OCI-LY3 (cell line): ENCODE results near the gene DNAAF2.

Experiments
- H2AFZ ChIP-seq: fragments of 200-600, 300-600 bp; shearing (Covaris generic); 2 replicates; pipeline ENCODE4 v1.6.0; 2014; ENCODE audit warnings: antibody characterized with exemption, low read depth, low read length
- H3K27ac ChIP-seq: fragments of 200-600, 300-600 bp; sonication (generic); 2 replicates; pipeline ENCODE4 v1.5.1; 2014; ENCODE audit warnings: mild to moderate bottlenecking, low read length, moderate library complexity, mixed read lengths
- H3K27me3 ChIP-seq: fragments of 200-600, 300-600 bp; sonication (generic); 2 replicates; pipeline ENCODE4 v1.6.1; 2014; ENCODE audit warnings: low read depth, low read length, mixed read lengths
- H3K36me3 ChIP-seq: fragments of 200-600, 300-600 bp; sonication (generic); replicated peaks from 2 replicates; pipeline ENCODE3; 2014; ENCODE audit warnings: low read depth, low read length, mixed read lengths
- H3K4me1 ChIP-seq: fragments of 300-600, 200-600 bp; sonication (generic); 2 replicates; pipeline ENCODE4 v1.6.1; 2014; ENCODE audit warnings: low read length, mixed read lengths
- H3K4me2 ChIP-seq: fragments of 200-600, 300-600 bp; sonication (generic); 2 replicates; pipeline ENCODE4 v1.6.1; 2014; ENCODE audit warnings: low read length, mixed read lengths
- H3K4me3 ChIP-seq: fragments of 300-600, 200-600 bp; sonication (generic); 2 replicates; pipeline ENCODE4 v1.5.1; 2014; ENCODE audit warnings: antibody characterized with exemption, mild to moderate bottlenecking, low read length, moderate library complexity
- H3K79me2 ChIP-seq: fragments of 300-600, 200-600 bp; shearing (Covaris generic); 2 replicates; pipeline ENCODE4 v1.6.1; 2014; ENCODE audit warnings: mild to moderate bottlenecking, low read length, mixed read lengths
- H3K9ac ChIP-seq: fragments of 300-600, 200-600 bp; shearing (Covaris generic); 2 replicates; pipeline ENCODE4 v1.6.0; 2014; ENCODE audit warnings: mild to moderate bottlenecking, low read length, moderate library complexity
- H3K9me3 ChIP-seq: fragments of 200-600, 300-600 bp; shearing (Covaris generic); 2 replicates; pipeline ENCODE4 v1.6.1; 2014; ENCODE audit warnings: low read length, mixed read lengths; ENCODE audit not compliant: insufficient read depth
- H4K20me1 ChIP-seq: fragments of 200-600, 300-600 bp; sonication (generic); 2 replicates; pipeline ENCODE4 v1.6.1; 2016; ENCODE audit warnings: low read length, mixed read lengths; ENCODE audit not compliant: insufficient read depth
- CTCF ChIP-seq: fragments of 200-600, 300-600 bp; sonication (generic); IDR thresholded peaks from 2 replicates; pipeline ENCODE4 v1.5.1; 2014; ENCODE audit warnings: antibody characterized with exemption, low read length, low read depth
- EZH2phosphoT487 ChIP-seq: fragments of 200-600 bp; shearing (Covaris generic); IDR thresholded peaks from 2 replicates; pipeline ENCODE4 v1.6.1; 2018; ENCODE audit warnings: antibody characterized with exemption, mixed run types, low read depth

DNAAF2 gene

GRCh38 chr14:49579841-49580240, 55.2 kb downstream of the DNAAF2 start:
- H3K9ac ChIP-seq, result no peak overlapping the region
- H3K36me3 ChIP-seq, result peaks cover 62% of the 10 kb centered on the region
- peaks cover 53% of the 10 kb centered on the region for H4K20me1 ChIP-seq
- peaks cover 63% of the 10 kb centered on the region for H3K79me2 ChIP-seq
- H3K27ac ChIP-seq, result no peak overlapping the region
- H3K4me2 ChIP-seq, result no peak overlapping the region
- TF ChIP-seq CTCF, result no peak
- no peak for TF ChIP-seq EZH2phosphoT487
- H2AFZ ChIP-seq, result no peak overlapping the region
- H3K9me3 ChIP-seq, result no peaks in the 10 kb centered on the region
- H3K27me3 ChIP-seq, result no peaks in the 10 kb centered on the region
- H3K4me1 ChIP-seq, result peaks cover 13% of the 10 kb centered on the region
- no peak overlapping the region for H3K4me3 ChIP-seq

GRCh38 chr14:49578141-49578540, 56.9 kb downstream of the DNAAF2 start:
- H2AFZ ChIP-seq, result no peak overlapping the region
- H3K27ac ChIP-seq, result no peak overlapping the region
- H3K9me3 ChIP-seq, result no peaks in the 10 kb centered on the region
- peaks cover 46% of the 10 kb centered on the region for H3K79me2 ChIP-seq
- H3K27me3 ChIP-seq, result no peaks in the 10 kb centered on the region
- H3K4me3 ChIP-seq, result no peak overlapping the region
- no peak overlapping the region for H3K4me2 ChIP-seq
- peaks cover 36% of the 10 kb centered on the region for H4K20me1 ChIP-seq
- no peak for TF ChIP-seq CTCF
- no peak for TF ChIP-seq EZH2phosphoT487
- no peak overlapping the region for H3K9ac ChIP-seq
- no peaks in the 10 kb centered on the region for H3K4me1 ChIP-seq
- H3K36me3 ChIP-seq, result peaks cover 60% of the 10 kb centered on the region
